CD4-positive, alpha-beta T cell (primary cell): ENCODE results near the gene ARVCF. TPM values are rescaled to one million over a fixed set of nuclear protein-coding genes. Genes with fewer than 3 reads are reported as not detected.

Source experiments
- ATAC-seq: fragments of 200-7000 bp; cut with Tn5 transposase; one replicate; pipeline ENCODE4 v1.10.0; 2022; ENCODE audit warnings: mild to moderate bottlenecking; ENCODE audit not compliant: poor library complexity
- CTCF ChIA-PET: fragments of 350-600 bp; sonication (Branson Sonifier 250); formaldehyde crosslinking; loops from one replicate; lab custom pipeline; 2021; ENCODE audit warnings: antibody characterized with exemption, inconsistent platforms; lab: Charles Lee
- POLR2A ChIA-PET: fragments of 350-600 bp; sonication (Branson Sonifier 250); formaldehyde crosslinking; loops from one replicate; lab custom pipeline; 2021; ENCODE audit warnings: antibody characterized with exemption, inconsistent platforms; lab: Charles Lee
- DNase-seq, 14 experiments: peaks; one replicate each; pipeline ENCODE4 v3.0.0-alpha.2; 2013 to 2020; ENCODE audit warnings: mixed read lengths in 2 of 14
- H3K27ac ChIP-seq, 2 donors: one replicate each; pipeline versions ENCODE4 v1.5.1 to v1.7.0; 2013; ENCODE audit warnings: low read length in 2 of 2, low read depth in 1 of 2, mild to moderate bottlenecking in 1 of 2
- H3K27me3 ChIP-seq, 2 experiments: 1 replicate in 1 of 2; 2 replicates in 1 of 2; pipeline versions ENCODE4 v1.6.1 to v1.7.0; 2013; ENCODE audit warnings: low read length in 2 of 2, control low read depth in 1 of 2, mild to moderate bottlenecking in 1 of 2, moderate library complexity in 1 of 2; ENCODE audit not compliant: insufficient read depth in 2 of 2, control insufficient read depth in 1 of 2
- H3K36me3 ChIP-seq: one replicate; pipeline ENCODE4 v1.6.1; 2013; ENCODE audit warnings: low read length, control low read depth; ENCODE audit not compliant: insufficient read depth
- H3K4me1 ChIP-seq: one replicate; pipeline ENCODE4 v1.6.1; 2013; ENCODE audit warnings: low read length, control low read depth; ENCODE audit not compliant: insufficient read depth
- H3K4me3 ChIP-seq: one replicate; pipeline ENCODE4 v1.5.1; 2013; ENCODE audit warnings: mild to moderate bottlenecking, low read length, moderate library complexity
- H3K9me3 ChIP-seq, 2 experiments: 1 replicate in 1 of 2; 2 replicates in 1 of 2; pipeline versions ENCODE4 v1.6.1 to v1.7.0; 2013; ENCODE audit warnings: low read length in 2 of 2, mild to moderate bottlenecking in 2 of 2, control low read depth in 1 of 2, moderate library complexity in 1 of 2; ENCODE audit not compliant: control insufficient read depth in 1 of 2, insufficient read depth in 1 of 2
- H3K27ac Mint-ChIP-seq: one replicate; pipeline ENCODE4 v1.8.0; 2020; ENCODE audit warnings: mixed read lengths
- H3K27me3 Mint-ChIP-seq: one replicate; pipeline ENCODE4 v1.8.0; 2021; ENCODE audit warnings: mixed read lengths
- H3K36me3 Mint-ChIP-seq: one replicate; pipeline ENCODE4 v1.8.0; 2021; ENCODE audit warnings: low read depth, mixed read lengths
- H3K4me1 Mint-ChIP-seq: one replicate; pipeline ENCODE4 v1.8.0; 2021; ENCODE audit warnings: low read depth, mixed read lengths
- H3K4me3 Mint-ChIP-seq: one replicate; pipeline ENCODE4 v1.8.0; 2020; ENCODE audit warnings: mild to moderate bottlenecking, mixed read lengths
- H3K9me3 Mint-ChIP-seq: one replicate; pipeline ENCODE4 v1.8.0; 2020; ENCODE audit warnings: mixed read lengths
- CTCF ChIP-seq: fragments of 200-600 bp; IDR thresholded peaks from one replicate; pipeline ENCODE4 v1.8.0; 2022; ENCODE audit warnings: antibody characterized with exemption, mild to moderate bottlenecking
- intact Hi-C, 2 experiments: fragments of 100-400 bp; cut with DNase I in 1 of 2; cut with micrococcal nuclease in 1 of 2; formaldehyde crosslinking; loops; one replicate each; pipeline versions ENCODE4 v1.15.1 to v1.9.0; 2023 to 2025; cut with DNase I, micrococcal nuclease
- total RNA-seq, 174 experiments: library from RNA in 2 of 174; stranded (reverse) in 2 of 174; gene quantifications; one replicate each; pipeline ENCODE4 v1.2.3 and lab custom pipeline; 2021 to 2026

Gene ARVCF
- total RNA-seq, 2 experiments from 2014 or later, result 2.2 to 2.5 TPM

DNA sequence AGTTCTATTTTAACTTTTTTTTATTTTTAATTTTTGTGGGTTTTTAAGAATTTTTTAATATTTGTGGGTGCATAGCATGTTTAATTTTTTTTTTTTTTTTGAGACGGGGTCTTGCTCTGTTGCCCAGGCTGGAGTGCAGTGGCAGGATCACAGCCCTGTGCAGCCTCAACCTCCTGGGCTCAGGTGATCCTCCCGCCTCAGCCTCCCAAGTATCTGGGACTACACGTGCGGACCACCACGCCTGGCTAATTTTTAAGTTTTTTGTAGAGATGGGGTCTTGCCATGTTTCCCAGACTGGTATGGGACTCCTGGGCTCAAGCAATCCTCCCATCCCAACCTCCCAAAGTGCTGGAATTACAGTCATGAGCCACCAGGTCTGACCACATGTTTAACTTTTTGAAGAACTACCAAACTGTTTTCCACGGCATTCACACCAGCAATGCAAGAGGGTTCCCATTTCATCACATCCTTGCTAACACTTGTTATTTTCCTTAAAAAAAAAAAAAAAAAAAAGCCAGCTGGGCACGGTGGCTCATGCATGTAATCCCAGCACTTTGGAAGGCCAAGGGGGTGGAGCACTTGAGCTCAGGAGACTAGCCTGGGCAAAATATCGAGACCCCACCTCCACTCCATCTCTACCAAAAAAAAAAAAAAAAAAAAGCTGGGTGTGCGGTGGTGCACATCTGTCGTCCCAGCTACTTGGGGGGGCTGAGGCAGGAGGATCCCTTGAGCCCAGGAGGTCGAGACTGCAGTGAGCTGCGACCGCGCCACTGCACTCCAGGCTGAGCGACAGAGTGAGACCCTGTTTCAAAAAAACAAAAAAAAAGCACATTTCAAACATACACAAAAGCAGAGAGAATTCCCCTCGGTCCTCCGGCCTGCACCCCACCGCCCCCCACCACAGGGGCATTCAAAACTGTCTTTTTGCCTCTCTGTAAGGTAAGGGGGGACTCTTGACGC, 58.3 kb downstream of the ARVCF start:
- H3K36me3 ChIP-seq, result no peaks in the 10 kb centered on the region
- intact Hi-C loops, result no loop called here
- no peak overlapping the region for H3K4me3 ChIP-seq
- no peak for ATAC-seq
- no peaks in the 10 kb centered on the region for H3K27me3 ChIP-seq
- H3K27me3 Mint-ChIP-seq, result no peaks in the 10 kb centered on the region
- no peak for TF ChIP-seq CTCF
- no peaks in the 10 kb centered on the region for H3K36me3 Mint-ChIP-seq
- H3K9me3 Mint-ChIP-seq, result no peaks in the 10 kb centered on the region
- H3K4me1 ChIP-seq, result peaks cover 12% of the 10 kb centered on the region
- ChIA-PET POLR2A (no interaction called here), CTCF (no interaction called here)
- no peaks in the 10 kb centered on the region for H3K9me3 ChIP-seq
- H3K27ac ChIP-seq, result no peak overlapping the region
- no peak for DNase-seq
- H3K4me3 Mint-ChIP-seq, result no peak overlapping the region
- H3K4me1 Mint-ChIP-seq, result peaks cover 7% of the 10 kb centered on the region
- no peak overlapping the region for H3K27ac Mint-ChIP-seq

GRCh38 chr22:19957445-19957844, 59.2 kb downstream of the ARVCF start:
- intact Hi-C loops, result no loop called here

More at GRCh38 chr22:19957445-19957844, 59.2 kb downstream of the ARVCF start:
- H3K27me3 Mint-ChIP-seq, result no peaks in the 10 kb centered on the region
- H3K9me3 Mint-ChIP-seq, result no peaks in the 10 kb centered on the region
- no peak overlapping the region for H3K27ac Mint-ChIP-seq
- POLR2A ChIA-PET, result no interaction called here
- CTCF ChIA-PET, result no interaction called here
- no peak overlapping the region for H3K4me3 ChIP-seq
- H3K27ac ChIP-seq, result no peak overlapping the region
- no peak for TF ChIP-seq CTCF
- no peaks in the 10 kb centered on the region for H3K27me3 ChIP-seq
- H3K9me3 ChIP-seq, result no peaks in the 10 kb centered on the region
- no peak overlapping the region for H3K4me3 Mint-ChIP-seq
- H3K4me1 Mint-ChIP-seq, result peaks cover 7% of the 10 kb centered on the region
- H3K36me3 Mint-ChIP-seq, result no peaks in the 10 kb centered on the region
- H3K4me1 ChIP-seq, result peaks cover 6% of the 10 kb centered on the region
- H3K36me3 ChIP-seq, result no peaks in the 10 kb centered on the region
- DNase-seq (no peak), ATAC-seq (no peak)
